K562 (cell line): ENCODE measurements around the gene BBC3. TPM values are rescaled to one million over a fixed set of nuclear protein-coding genes. Genes with fewer than 3 reads are reported as not detected.

ENCODE experiments used
- CC2D1A ChIP-seq: fragments of 450-650 bp; IDR thresholded peaks from 2 replicates; pipeline ENCODE4 v1.6.1; 2017; ENCODE audit warnings: mild to moderate bottlenecking
- CREB5 ChIP-seq: fragments of 250-450 bp; sonication (Bioruptor Pico); IDR thresholded peaks from 2 replicates; pipeline ENCODE4 v1.5.0; 2020; ENCODE audit warnings: mild to moderate bottlenecking
- DEAF1 ChIP-seq: fragments of 450-650 bp; formaldehyde crosslinking; IDR thresholded peaks from 2 replicates; pipeline ENCODE4 v1.4.0; 2020; ENCODE audit warnings: mild to moderate bottlenecking, moderate library complexity
- DPF2 ChIP-seq: fragments of 450-650 bp; IDR thresholded peaks from 2 replicates; pipeline ENCODE4 v1.6.1; 2016
- ELF2 ChIP-seq: fragments of 250-450 bp; sonication (Bioruptor Pico); IDR thresholded peaks from 2 replicates; pipeline ENCODE4 v1.5.0; 2021; ENCODE audit warnings: mild to moderate bottlenecking
- GMEB1 ChIP-seq: fragments of 250-450 bp; sonication (Bioruptor Pico); IDR thresholded peaks from 2 replicates; pipeline ENCODE4 v1.4.0; 2020; ENCODE audit warnings: mild to moderate bottlenecking
- HDAC2 ChIP-seq: fragments of 450-650 bp; IDR thresholded peaks from 2 replicates; pipeline ENCODE4 v1.6.1; 2016; ENCODE audit warnings: mild to moderate bottlenecking
- HMBOX1 ChIP-seq: sonication (generic); IDR thresholded peaks from 2 replicates; pipeline ENCODE4 v1.6.1; 2016
- KDM1A ChIP-seq, 2 experiments: fragments of 450-650 bp; IDR thresholded peaks; 2 replicates each; pipeline ENCODE4 v1.6.1; 2016; ENCODE audit warnings: mild to moderate bottlenecking in 2 of 2
- KLF16 ChIP-seq: IDR thresholded peaks from 2 replicates; pipeline ENCODE4 v1.6.1; 2016; ENCODE audit warnings: antibody characterized with exemption
- NR0B1 ChIP-seq: fragments of 450-650 bp; IDR thresholded peaks from one replicate; pipeline ENCODE4 v1.6.1; 2018; ENCODE audit warnings: mild to moderate bottlenecking, moderate library complexity; ENCODE audit not compliant: partially characterized antibody
- SIX5 ChIP-seq, 2 experiments: IDR thresholded peaks; 2 replicates each; pipeline ENCODE4 v1.6.1; 2011; ENCODE audit warnings: low read length in 2 of 2, borderline replicate concordance in 1 of 2, low read depth in 1 of 2, mild to moderate bottlenecking in 1 of 2, moderate library complexity in 1 of 2; ENCODE audit not compliant: insufficient read depth in 1 of 2
- TAF1 ChIP-seq: IDR thresholded peaks from 2 replicates; pipeline ENCODE4 v1.6.1; 2011; ENCODE audit warnings: mild to moderate bottlenecking, low read length, moderate library complexity; ENCODE audit not compliant: insufficient read depth, control insufficient read depth, severe bottlenecking; ENCODE audit errors: extremely low read depth
- TCF15 ChIP-seq: fragments of 250-450 bp; sonication (Bioruptor Pico); IDR thresholded peaks from 2 replicates; pipeline ENCODE4 v1.8.0; 2022; ENCODE audit warnings: moderate library complexity, mild to moderate bottlenecking, inconsistent platforms
- USF2 ChIP-seq: sonication (generic); formaldehyde crosslinking; IDR thresholded peaks from 2 replicates; pipeline ENCODE4 v1.5.0; 2020; ENCODE audit warnings: missing genetic modification reagents
- ZFPM2 ChIP-seq: fragments of 250-450 bp; sonication (Bioruptor Pico); IDR thresholded peaks from 2 replicates; pipeline ENCODE4 v1.5.1; 2022; ENCODE audit warnings: mild to moderate bottlenecking
- ZNF239 ChIP-seq: fragments of 250-450 bp; sonication (Bioruptor Pico); IDR thresholded peaks from 2 replicates; pipeline ENCODE4 v1.4.0; 2020; ENCODE audit warnings: mild to moderate bottlenecking
- ZNF584 ChIP-seq: fragments of 200-800 bp; sonication (Bioruptor generic); IDR thresholded peaks from 2 replicates; pipeline ENCODE4 v1.6.1; 2016; ENCODE audit warnings: low read depth, mild to moderate bottlenecking, missing genetic modification characterization, missing compliant biosample characterization
- polyA plus RNA-seq, 8 experiments: library from polyadenylated mRNA; depleted of rRNA in 4 of 8; stranded (reverse) in 5 of 8; unstranded in 3 of 8; fragments of >200 nt; fragmentation: Nextera tagmentation in 2 of 8; fragmentation: Illumina TruSeq in 1 of 8; extraction: Ambion mirVana in 2 of 8; extraction: Trizol in 1 of 8; gene quantifications; 2 replicates each; pipeline versions ENCODE4 v1.2.1 to v1.2.3, GENCODE V29; 2011 to 2014; ENCODE audit warnings: inconsistent platforms in 1 of 8, missing spikeins in 1 of 8
- total RNA-seq, 7 experiments: library from RNA; depleted of rRNA in 6 of 7; stranded (reverse); fragments of >200 nt in 6 of 7; fragmentation: Illumina TruSeq in 2 of 7; extraction: Trizol in 2 of 7; gene quantifications; 2 replicates each; pipeline versions ENCODE4 v1.2.1 to v1.2.3, GENCODE V29; 2011 to 2021; ENCODE audit warnings: low replicate concordance in 1 of 7

The BBC3 gene
- total and polyA plus RNA-seq, 9 of the 15 experiments (the other 6 are each of a cell fraction or from before 2014, with no cell fraction given), result 0.15 to 30.7 (median 4.8) TPM

GRCh38 chr19:47247308-47247990 is 16.4 kb upstream of the BBC3 start (continued):
- TF ChIP-seq SIX5 (IDR thresholded peaks at IDR 0.05; ENCODE audit: borderline replicate concordance in 1 of 2, insufficient read depth in 1 of 2, low read depth in 1 of 2, low read length in 2 of 2), result no peak
- TF ChIP-seq ELF2, result peak; percentile 30; the same call in 1 of the 2 replicates
- 0 out of 2 replicates have a peak, but pooled peaks have one; percentile 18 for TF ChIP-seq ZNF239
- peak; percentile 97 for TF ChIP-seq HDAC2
- TF ChIP-seq TAF1, result no peak
- TF ChIP-seq ZFPM2, result no peak
- TF ChIP-seq USF2 (CRISPR knock-in tag), result no peak
- TF ChIP-seq CREB5, result no peak
- 0 out of 2 replicates have a peak, but pooled peaks have one; percentile 16 for TF ChIP-seq GMEB1 (CRISPR knock-in tag)
- no peak for TF ChIP-seq NR0B1
- no peak; the same call in 1 of the 2 replicates for TF ChIP-seq ZNF584 (CRISPR knock-in tag)
- peak; percentile 47; the same call in 1 of the 2 replicates for TF ChIP-seq DPF2
- no peak for TF ChIP-seq HMBOX1
- TF ChIP-seq KDM1A (IDR thresholded peaks at IDR 0.05), result peak; percentile 91 to 96
- peak; percentile 52 for TF ChIP-seq CC2D1A
- 0 out of 2 replicates have a peak, but pooled peaks have one; percentile 50 for TF ChIP-seq KLF16
- TF ChIP-seq TCF15, result 0 out of 2 replicates have a peak, but pooled peaks have one; percentile 75
- peak; percentile 34; the same call in 1 of the 2 replicates for TF ChIP-seq DEAF1 (CRISPR knock-in tag)
